Common myeloid progenitor, CD34-positive (primary cell): ENCODE measurements around the gene ZC3H4.

Source experiments
- CTCF ChIA-PET: fragments of 350-600 bp; sonication (Branson Sonifier 250); formaldehyde crosslinking; loops from one replicate; lab custom pipeline; 2021; ENCODE audit warnings: antibody characterized with exemption; lab: Charles Lee
- POLR2A ChIA-PET: fragments of 350-600 bp; sonication (Branson Sonifier 250); formaldehyde crosslinking; loops from one replicate; lab custom pipeline; 2021; ENCODE audit warnings: antibody characterized with exemption; lab: Charles Lee
- DNase-seq, 3 donors: peaks; one replicate each; pipeline versions ENCODE4 v3.0.0 to v3.0.0-alpha.2; 2013
- H3K27ac ChIP-seq, 2 experiments: 1 replicate in 1 of 2; 2 replicates in 1 of 2; pipeline ENCODE4 v1.7.0; 2013; ENCODE audit warnings: inconsistent platforms in 2 of 2, low read length in 2 of 2, mild to moderate bottlenecking in 2 of 2, low read depth in 1 of 2, moderate library complexity in 1 of 2; ENCODE audit not compliant: severe bottlenecking in 2 of 2, insufficient read depth in 1 of 2, poor library complexity in 1 of 2
- H3K27me3 ChIP-seq, 5 experiments: replicated peaks in 2 of 5; 1 replicate in 3 of 5; 2 replicates in 2 of 5; pipeline versions ENCODE4 v1.6.1 to v1.7.0; 2013; ENCODE audit warnings: low read length in 4 of 5, mild to moderate bottlenecking in 2 of 5, moderate library complexity in 2 of 5, inconsistent platforms in 1 of 5; ENCODE audit not compliant: insufficient read depth in 5 of 5, control insufficient read depth in 4 of 5
- H3K36me3 ChIP-seq, 4 experiments: 1 replicate in 2 of 4; 2 replicates in 2 of 4; pipeline versions ENCODE4 v1.6.1 to v1.7.0; 2013; ENCODE audit warnings: low read length in 3 of 4, control low read depth in 1 of 4, mild to moderate bottlenecking in 1 of 4; ENCODE audit not compliant: control insufficient read depth in 4 of 4, insufficient read depth in 4 of 4
- H3K4me1 ChIP-seq, 4 experiments: 1 replicate in 3 of 4; 2 replicates in 1 of 4; pipeline versions ENCODE4 v1.6.1 to v1.7.1; 2013; ENCODE audit warnings: low read length in 3 of 4, mild to moderate bottlenecking in 3 of 4, control low read depth in 1 of 4, inconsistent platforms in 1 of 4, moderate library complexity in 1 of 4; ENCODE audit not compliant: control insufficient read depth in 4 of 4, insufficient read depth in 4 of 4; ENCODE audit errors: control extremely low read depth in 1 of 4
- H3K4me3 ChIP-seq, 7 experiments: 1 replicate in 4 of 7; 2 replicates in 3 of 7; pipeline versions ENCODE4 v1.5.1 to v1.7.0; 2013; ENCODE audit warnings: mild to moderate bottlenecking in 7 of 7, low read length in 6 of 7, moderate library complexity in 6 of 7, inconsistent platforms in 2 of 7, low read depth in 2 of 7, control low read depth in 1 of 7; ENCODE audit not compliant: insufficient read depth in 4 of 7, control insufficient read depth in 1 of 7; ENCODE audit errors: extremely low read depth in 1 of 7
- H3K9me3 ChIP-seq, 5 experiments: 1 replicate in 4 of 5; 2 replicates in 1 of 5; pipeline versions ENCODE4 v1.6.1 to v1.7.1; 2013; ENCODE audit warnings: low read length in 4 of 5, mild to moderate bottlenecking in 2 of 5, inconsistent platforms in 1 of 5, low read depth in 1 of 5, moderate library complexity in 1 of 5; ENCODE audit not compliant: control insufficient read depth in 4 of 5, insufficient read depth in 2 of 5; ENCODE audit errors: control extremely low read depth in 1 of 5
- WGBS: methylation state at CpG from one replicate; pipeline ENCODE4 v1.1.5; 2013; ENCODE audit not compliant: insufficient coverage; 5-methylcytosine and 5-hydroxymethylcytosine counted together

The ZC3H4 gene

DNA sequence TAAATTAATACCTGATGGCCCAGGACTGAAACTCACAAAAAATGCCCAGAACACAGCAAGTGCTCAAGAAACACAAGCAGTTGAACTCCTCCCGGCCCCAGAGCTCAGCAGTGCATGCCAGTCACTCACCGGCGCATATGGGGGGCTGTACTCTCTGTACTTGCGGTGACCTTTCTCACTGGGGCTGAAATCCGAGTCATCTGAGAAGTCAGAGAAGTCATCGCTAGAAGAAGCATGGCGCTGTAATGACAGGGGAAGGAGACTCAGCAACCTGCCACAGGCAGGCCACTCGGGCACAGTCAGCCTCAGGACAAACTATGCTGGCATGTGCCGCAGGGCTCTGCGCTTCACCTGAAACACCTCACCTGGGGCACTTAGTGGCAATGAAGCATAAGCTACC is 19.7 kb downstream of the ZC3H4 start:
- Histone ChIP-seq H3K27ac (no peak overlapping the region), H3K9me3 (no peaks in the 10 kb centered on the region), H3K4me1 (peaks cover 0 to 40% (median 27%) of the 10 kb centered on the region in 4 experiments), H3K27me3 (no peaks in the 10 kb centered on the region), H3K4me3 (no peak overlapping the region), H3K36me3 (peaks cover 9 to 56% (median 38%) of the 10 kb centered on the region in 4 experiments)
- ChIA-PET CTCF (interaction anchor here (0.5 to 1.4 kb wide), 4 partner anchors 14 to 114 kb away, joined by 3 to 5 read pairs (median 4); no protein-coding TSS in a partner anchor), POLR2A (no interaction called here)
- DNase-seq, result no peak
- WGBS, result 94% methylated on average over 9 of the region's 10 CpGs

DNA sequence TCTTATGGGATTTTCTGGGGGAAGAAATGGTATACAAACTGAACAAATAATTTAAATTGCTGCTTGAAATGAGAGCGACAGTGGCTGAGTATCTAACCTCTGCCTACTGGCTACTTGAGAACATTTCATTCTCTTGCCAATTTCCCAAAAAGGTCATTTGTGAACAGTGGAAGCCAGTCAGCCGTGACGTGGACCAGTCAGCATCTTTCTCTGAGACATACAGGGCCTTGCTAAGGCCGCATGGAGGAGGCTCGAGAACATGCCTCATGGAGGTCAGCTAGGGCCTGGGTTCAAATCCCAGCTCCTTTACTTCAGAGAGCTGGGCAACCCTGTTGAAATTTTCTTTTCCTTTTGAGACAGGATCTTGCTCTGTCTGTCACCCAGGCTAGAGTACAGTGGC is 20.3 kb downstream of the ZC3H4 start:
- WGBS, result 98% methylated on average over 5 of the region's 5 CpGs
- no peak for DNase-seq
- Histone ChIP-seq H3K27ac (no peak overlapping the region), H3K27me3 (no peaks in the 10 kb centered on the region), H3K9me3 (no peaks in the 10 kb centered on the region), H3K4me1 (peaks cover 0 to 40% (median 27%) of the 10 kb centered on the region in 4 experiments), H3K36me3 (peaks cover 9 to 61% (median 40%) of the 10 kb centered on the region in 4 experiments), H3K4me3 (no peak overlapping the region)
- ChIA-PET POLR2A (no interaction called here), CTCF (interaction anchor here (1.3 to 1.4 kb wide), 2 partner anchors 13 to 15 kb away, joined by 4 to 5 read pairs; no protein-coding TSS in a partner anchor)

GRCh38 chr19:47089767-47090350 is 23.7 kb downstream of the ZC3H4 start:
- Histone ChIP-seq H3K4me3 (no peak overlapping the region), H3K9me3 (no peaks in the 10 kb centered on the region), H3K36me3 (peaks cover 16 to 69% (median 54%) of the 10 kb centered on the region in 4 experiments), H3K27me3 (no peaks in the 10 kb centered on the region), H3K4me1 (peaks cover 0 to 15% (median 11%) of the 10 kb centered on the region in 4 experiments), H3K27ac (no peak overlapping the region)
- no peak for DNase-seq
- WGBS, result 96% methylated on average over 21 of the region's 21 CpGs
- CTCF ChIA-PET, result interaction anchor here (0.6 to 1.5 kb wide), 3 partner anchors 36 to 77 kb away, joined by 3 read pairs; no protein-coding TSS in a partner anchor
- POLR2A ChIA-PET, result no interaction called here

- Histone ChIP-seq H3K4me3 (no peak overlapping the region), H3K27ac (no peak overlapping the region), H3K9me3 (no peaks in the 10 kb centered on the region), H3K4me1 (no peaks in the 10 kb centered on the region), H3K27me3 (no peaks in the 10 kb centered on the region), H3K36me3 (peaks cover 26 to 90% (median 70%) of the 10 kb centered on the region in 4 experiments)
- WGBS, result 98% methylated on average over 17 of the region's 17 CpGs
- POLR2A ChIA-PET, result no interaction called here
- DNase-seq, result no peak
- CTCF ChIA-PET, result no interaction called here
Measured at GRCh38 chr19:47086280-47086679, 27.3 kb downstream of the ZC3H4 start.

- H3K4me1 ChIP-seq, result no peaks in the 10 kb centered on the region
- H3K9me3 ChIP-seq, result no peaks in the 10 kb centered on the region
- peaks cover 28 to 92% (median 69%) of the 10 kb centered on the region in 4 experiments for H3K36me3 ChIP-seq
- CTCF ChIA-PET, result interaction anchor here (1.1 to 7.2 kb wide), 3 partner anchors 34 to 54 kb away, joined by 3 to 116 read pairs (median 36); partner anchors contain the start of gene ZC3H4
- H3K27ac ChIP-seq, result no peak overlapping the region
- no peak overlapping the region for H3K4me3 ChIP-seq
- POLR2A ChIA-PET, result no interaction called here
- DNase-seq, result no peak
- no peaks in the 10 kb centered on the region for H3K27me3 ChIP-seq
- over 99% methylated on average over 23 of the region's 24 CpGs for WGBS
Measured at GRCh38 chr19:47084879-47085439, 28.6 kb downstream of the ZC3H4 start.

DNA sequence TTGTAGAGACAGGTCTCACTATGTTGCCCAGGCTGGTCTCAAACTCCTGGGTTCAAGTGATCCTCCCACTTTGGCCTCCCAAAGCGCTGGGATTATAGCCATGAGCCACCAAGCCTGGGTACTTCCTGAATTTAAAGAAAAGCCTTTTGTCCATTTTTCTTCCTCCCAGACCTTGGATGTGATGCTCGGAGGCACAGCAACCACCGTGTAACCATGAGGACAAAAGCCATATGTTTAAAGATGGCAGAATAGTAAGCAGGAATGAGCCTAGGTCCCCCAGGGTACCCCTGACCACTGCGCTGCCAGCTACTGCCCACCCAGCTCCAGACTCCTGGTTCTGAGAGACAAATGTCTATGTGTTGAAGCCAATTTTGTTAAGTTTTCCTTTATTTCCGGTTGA is 31.1 kb downstream of the ZC3H4 start:
- no peaks in the 10 kb centered on the region for H3K27me3 ChIP-seq
- no peaks in the 10 kb centered on the region for H3K4me1 ChIP-seq
- H3K4me3 ChIP-seq, result no peak overlapping the region
- no peaks in the 10 kb centered on the region for H3K9me3 ChIP-seq
- ChIA-PET POLR2A (no interaction called here), CTCF (interaction anchor here (3.3 to 7.2 kb wide), 3 partner anchors 16 to 44 kb away, joined by 16 to 116 read pairs (median 36); partner anchors contain the start of gene ZC3H4)
- no peak for DNase-seq
- WGBS, result 100% methylated on average over 4 of the region's 5 CpGs
- H3K36me3 ChIP-seq, result peaks cover 28 to 85% (median 63%) of the 10 kb centered on the region in 4 experiments
- no peak overlapping the region for H3K27ac ChIP-seq

- ChIA-PET POLR2A (interaction anchor here (0.8 to 1.9 kb wide), 2 partner anchors 31 to 33 kb away, joined by 3 to 4 read pairs; partner anchors contain the start of gene ZC3H4), CTCF (interaction anchor here (1.2 to 7.2 kb wide), 8 partner anchors 12 to 129 kb away, joined by 3 to 116 read pairs (median 6); partner anchors contain the start of gene ZC3H4)
- Histone ChIP-seq H3K27ac (no peak overlapping the region), H3K9me3 (no peaks in the 10 kb centered on the region), H3K4me3 (no peak overlapping the region), H3K4me1 (peaks cover 0 to 2% (median under 1%) of the 10 kb centered on the region in 4 experiments), H3K27me3 (no peaks in the 10 kb centered on the region), H3K36me3 (peaks cover 21 to 81% (median 65%) of the 10 kb centered on the region in 4 experiments)
- WGBS, result 100% methylated on average over 5 of the region's 6 CpGs
- DNase-seq, result no peak
Measured at GRCh38 chr19:47081095-47081494, 32.5 kb downstream of the ZC3H4 start.
